Stimulated activated CD4-positive, alpha-beta T cell treated with anti-CD3 and anti-CD28 coated beads, Interleukin-12 subunit alpha, Interleukin-12 subunit beta, amount 100 ng/mL, for 4 hours (primary cell): Measurements from ENCODE around the gene DUSP7.

Experiments
- DNase-seq: peaks from one replicate; pipeline ENCODE4 v3.0.0-alpha.2; 2020

DUSP7 gene

DNA sequence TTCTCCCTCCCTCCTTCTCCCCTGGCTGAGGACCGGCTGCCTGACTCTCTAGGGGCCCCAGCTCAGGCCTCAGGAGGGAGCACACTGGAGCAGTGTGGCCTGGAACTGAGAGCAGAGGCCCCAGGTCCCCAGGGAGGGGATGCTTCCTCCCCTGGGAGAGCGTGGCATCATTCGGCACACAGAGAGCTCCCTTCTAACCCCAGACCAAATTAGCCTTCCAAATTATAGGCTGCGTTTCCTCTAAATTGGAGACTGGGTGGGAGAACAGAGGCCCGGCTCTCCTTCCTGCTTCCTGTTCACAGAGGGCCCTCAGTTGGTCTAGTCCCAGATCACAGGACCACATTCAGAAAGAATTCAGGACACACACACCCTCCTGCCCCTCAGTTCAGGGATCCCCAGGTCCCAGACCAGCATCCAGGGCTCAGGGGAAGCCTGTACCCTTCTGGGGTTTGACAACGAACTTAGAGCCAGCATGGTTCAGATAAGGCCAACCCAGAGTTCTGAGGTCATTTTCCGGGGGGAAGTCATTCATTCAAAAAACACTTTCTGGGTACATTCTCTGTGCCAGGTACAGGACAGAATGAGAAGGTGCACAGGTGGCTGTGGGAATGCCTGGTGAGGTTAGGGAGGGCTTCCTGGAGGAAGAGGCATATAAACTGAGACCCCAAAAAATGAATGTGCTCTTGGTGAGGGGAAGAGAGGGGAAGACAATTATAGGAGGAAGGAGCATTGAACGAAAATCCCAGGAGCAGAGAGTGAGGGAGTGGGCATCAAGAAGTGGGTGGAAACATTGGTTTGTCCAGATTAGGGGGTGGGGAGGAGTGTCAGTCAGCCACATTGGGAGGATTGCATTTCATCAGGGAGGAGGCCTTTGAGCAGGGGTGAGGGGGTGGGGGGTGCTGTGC is 32.3 kb downstream of the DUSP7 start:
- no peak for DNase-seq

DNA sequence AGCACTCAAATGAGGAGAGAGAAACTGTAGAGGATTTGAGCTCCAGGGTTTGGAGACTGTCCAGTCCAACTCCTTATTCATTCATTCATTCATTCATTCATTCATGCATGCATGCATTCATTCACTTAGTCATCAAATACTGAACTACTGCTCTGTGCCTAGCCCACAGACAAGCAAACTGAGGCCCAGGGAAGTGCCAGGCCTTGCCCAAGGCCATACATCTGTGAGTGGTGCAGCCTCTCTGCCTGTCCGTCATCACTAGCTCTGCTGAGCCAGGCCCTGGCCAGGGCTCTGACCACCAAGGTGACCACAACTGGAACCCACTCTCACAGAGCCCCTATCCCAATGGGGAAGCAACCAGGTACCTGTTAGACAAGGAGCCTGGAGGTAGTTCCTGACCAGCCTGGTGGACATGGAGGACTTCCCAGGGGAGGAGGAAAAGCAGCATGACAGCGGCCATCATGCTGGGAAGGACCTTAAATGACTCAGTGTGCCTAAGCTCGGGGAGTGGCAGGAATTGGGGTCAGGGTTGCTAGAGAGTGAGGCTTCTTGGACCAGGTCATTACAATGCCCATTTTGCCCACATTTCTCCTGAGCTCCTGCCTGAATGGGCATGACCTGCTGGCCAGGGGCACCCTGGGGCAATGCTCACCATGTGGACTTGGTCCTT is 33.1 kb downstream of the DUSP7 start:
- no peak for DNase-seq

DNA sequence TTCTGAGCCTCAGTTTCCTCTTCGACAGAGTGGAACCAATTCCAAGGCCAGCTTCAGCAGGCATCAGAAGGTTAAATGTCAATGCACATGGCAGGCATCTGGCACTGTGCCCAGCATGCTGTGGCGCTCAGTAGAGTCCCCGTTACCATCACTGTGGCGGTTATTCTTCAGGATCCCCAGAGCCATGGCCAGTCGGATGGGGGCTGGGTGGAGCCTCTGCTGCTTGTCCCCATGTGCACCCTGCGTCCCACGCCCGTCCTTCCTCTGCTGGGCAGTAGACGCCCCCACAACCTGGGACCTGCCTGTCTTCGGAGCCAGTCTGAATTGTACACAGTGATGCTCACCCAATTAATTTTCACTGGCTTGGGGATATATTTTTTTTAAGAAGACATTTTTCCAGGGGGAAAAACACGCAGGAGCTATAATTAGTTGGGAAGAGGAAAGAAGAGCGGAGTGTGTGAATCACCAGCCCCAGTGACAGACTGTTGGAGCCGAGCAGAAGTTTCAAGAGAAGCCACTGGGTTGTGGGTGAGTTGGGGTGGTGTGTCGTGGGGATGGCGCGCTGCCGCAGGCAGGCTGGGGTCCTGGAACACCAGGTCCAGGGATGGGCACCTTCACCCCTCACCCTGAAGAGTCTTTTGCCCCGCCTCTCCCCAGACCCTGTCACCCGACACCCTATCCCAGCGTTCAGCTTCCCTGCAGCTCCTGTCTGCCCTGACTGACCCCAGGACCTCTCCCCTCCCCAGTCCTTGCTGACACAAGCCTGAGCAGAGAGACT is 33.9 kb downstream of the DUSP7 start:
- DNase-seq, result no peak

DNA sequence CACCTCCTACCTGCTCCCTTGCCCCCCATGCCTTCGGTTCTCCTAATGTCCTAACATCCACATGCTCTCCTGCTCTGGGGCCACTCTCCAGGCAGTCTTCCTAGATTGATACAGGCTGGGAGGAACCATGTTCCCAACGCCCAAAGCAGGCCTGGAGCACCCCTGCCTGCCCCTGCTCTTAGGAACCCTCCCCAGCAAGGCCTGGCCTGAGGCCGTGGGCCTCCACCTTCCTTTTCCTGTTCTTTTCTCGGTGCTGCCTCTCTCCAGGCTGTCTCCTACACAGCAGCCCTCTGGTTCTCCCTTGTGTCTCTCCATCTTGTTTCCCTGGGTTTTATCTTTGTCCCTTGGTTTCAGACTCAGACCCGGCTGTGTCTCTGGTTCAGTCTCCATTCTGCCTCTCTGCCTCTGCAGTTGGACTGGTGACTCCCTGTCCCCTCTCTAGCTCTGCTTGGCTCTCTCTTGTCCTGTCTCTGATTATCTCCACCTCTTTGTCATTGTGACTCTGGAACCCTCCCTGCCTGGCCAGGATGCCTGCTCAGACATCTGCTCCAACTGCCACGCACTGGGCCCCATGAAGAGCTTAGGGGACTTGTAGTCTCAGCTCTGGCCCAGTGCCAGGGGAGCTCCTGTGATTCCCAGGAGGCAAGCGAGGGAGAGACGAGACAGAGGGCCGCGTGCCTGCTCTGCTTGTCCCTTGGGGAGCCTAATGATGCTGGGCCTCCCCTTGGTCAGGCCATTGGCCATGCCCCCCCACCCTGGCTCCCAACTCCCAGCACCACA is 34.7 kb downstream of the DUSP7 start:
- no peak for DNase-seq

DNA sequence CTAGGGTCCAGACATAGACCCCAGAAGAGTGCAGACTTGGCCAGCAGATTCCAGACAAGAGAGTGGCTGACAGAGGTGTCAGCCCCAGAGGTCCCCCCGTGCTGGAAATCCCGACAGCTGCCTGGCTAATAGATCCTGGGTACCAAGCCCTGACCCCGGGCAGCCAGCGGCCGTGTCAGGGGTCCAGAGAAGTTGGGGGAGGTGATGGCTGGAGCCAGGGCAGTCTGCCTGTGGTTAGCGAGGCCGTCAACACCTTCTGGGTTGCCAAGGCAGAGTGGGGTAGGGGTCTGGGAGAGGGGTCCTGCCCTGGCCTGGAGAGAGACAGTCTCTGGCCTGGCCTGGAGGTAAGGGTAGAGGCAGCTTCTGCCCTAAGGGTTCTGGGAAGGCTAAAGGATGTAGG is 35.6 kb downstream of the DUSP7 start:
- DNase-seq, result no peak

DNA sequence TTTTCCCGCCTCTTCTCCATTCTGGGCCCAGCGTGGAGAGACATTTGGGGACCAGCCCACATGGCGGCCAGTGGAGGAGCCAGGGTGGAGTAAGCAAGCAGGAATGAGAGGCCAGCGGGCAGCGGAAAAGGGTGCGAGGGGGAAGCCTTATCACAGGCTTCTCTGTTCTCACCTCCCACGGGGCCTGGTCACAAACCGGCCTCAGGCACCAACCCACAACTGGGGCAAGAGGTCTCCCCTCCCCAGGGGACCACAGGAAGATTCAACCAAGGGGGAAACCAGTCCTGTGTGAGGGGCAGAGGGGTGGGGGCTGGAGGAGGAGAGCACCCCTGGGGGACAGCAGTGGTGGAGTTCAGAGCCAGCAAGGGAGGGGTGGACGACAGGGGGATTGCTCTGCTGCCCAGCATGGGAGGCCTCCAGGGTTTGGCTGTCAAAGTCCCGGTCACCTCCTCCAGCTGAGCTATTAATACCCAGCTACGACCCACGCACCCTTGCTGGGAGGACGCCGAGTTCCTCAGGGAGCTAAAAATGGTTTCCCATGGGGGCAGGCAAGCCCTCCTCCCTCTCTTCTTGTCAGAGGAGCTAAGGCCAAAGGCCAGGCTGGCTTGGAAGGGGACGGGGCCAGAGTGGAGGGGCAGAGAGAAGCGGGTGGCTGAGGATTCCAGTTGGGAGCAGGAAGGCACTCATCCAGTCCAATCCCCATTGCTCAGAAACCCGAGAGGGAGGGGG is 36.9 kb downstream of the DUSP7 start:
- no peak for DNase-seq

DNA sequence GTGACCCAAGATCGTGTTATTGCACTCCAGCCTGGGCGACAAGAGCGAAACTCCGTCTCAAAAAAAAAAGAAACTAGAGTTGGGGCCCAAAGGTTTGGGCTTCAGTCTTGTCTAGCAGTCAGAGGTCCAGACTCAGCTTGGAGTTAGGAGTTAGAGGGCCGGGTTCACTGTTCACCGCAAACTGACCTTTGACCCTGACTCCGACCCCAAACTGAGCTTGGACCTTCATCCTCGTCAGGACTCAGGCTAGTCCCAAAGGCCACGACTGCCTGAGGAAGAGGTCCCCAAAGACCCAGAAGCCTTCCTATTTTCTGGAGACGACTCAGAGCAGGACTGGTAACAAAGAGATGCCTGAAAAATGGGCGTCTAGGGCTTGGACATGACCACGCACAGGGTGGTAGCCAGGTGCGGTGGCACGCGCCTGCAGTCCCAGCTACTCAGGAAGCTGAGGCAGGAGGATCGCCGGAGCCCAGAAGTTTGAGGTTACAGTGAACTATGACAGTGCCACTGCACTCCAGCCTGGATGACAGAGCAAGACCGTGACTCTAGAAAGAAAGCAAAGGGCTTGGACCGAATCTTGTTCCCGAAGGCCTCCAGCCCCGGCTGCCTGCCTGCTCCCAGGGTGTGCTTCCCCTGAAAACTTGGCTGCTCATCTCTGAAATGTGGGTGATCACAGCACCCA is 37.9 kb downstream of the DUSP7 start:
- no peak for DNase-seq

DNA sequence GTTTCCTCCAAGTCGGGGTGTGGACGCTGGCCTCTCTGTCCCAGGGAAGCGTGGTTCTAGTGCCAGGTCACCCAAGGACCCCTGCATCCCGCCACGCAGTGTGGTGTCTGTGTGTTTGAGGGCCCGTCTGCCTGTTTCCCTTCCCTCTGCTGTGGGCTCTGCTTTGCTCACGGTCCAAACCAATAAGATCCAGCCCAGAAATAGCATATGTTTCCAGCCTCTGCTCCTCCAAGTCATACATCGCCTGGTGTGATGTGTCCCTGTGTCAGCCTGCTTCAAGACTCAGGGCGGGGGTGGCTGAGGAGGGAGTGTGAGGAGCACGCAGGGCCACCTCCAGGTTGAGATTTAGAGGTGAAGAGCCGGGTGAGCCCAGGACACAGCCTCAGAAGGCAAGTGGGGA is 38.8 kb downstream of the DUSP7 start:
- DNase-seq, result no peak

DNA sequence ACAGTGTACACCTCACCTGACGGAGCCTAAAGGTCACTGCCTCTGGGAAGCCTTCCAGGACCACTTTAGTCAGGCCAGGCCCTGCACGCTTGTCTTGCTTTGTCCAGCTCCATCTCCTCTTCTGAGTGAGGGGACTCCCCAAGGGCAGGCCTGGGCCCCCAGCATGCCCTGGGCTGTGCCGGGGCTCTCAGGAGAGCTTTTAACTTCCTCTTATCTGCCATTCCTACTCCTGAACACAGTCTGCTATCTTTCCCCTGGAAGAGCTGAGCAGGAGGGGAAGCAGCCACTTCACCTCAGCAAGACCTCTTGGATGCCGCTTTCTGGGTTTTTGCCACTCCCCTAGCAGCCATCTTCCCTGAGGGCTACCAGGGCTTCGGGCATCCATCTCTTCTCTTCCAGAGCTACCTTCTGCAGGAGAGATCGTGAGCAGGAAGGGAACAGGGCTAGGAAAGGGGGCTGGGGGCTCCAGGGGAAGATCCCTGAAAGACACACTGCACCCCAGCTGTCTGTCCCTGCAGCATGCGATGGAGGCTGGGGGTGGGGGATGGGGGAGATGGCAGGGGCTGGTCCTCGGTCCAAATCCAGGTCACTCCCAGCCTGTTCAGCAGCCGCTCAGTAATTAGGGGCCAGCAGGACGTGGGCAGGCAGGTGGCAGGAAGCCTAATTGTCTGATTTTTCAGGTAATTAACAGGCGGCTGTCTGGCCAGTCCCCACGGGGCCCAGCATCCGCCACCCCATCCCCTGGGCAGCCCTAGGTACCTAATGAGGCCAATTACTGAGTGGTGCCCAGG is 40.7 kb downstream of the DUSP7 start:
- DNase-seq, result no peak

DNA sequence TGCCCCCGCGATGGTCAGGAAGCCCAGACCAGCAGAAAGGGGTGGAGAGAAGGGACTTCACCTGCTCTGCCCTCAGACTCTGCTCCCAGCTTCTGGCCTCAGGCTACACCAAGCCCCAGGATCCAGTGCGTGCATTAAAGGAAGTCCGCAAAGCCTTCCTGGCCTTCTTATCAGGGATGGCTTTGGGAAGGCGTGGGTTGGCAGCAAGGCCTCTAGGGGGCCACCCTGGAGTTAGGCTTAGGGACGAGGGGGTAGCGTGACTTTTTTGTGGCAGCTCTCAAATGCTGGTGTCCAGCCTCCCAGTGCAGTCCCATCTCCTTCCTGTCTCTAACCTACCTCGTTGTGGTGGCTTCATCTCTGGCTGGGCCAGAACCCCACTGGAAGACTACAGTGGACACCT is 41.8 kb downstream of the DUSP7 start:
- DNase-seq, result no peak

DNA sequence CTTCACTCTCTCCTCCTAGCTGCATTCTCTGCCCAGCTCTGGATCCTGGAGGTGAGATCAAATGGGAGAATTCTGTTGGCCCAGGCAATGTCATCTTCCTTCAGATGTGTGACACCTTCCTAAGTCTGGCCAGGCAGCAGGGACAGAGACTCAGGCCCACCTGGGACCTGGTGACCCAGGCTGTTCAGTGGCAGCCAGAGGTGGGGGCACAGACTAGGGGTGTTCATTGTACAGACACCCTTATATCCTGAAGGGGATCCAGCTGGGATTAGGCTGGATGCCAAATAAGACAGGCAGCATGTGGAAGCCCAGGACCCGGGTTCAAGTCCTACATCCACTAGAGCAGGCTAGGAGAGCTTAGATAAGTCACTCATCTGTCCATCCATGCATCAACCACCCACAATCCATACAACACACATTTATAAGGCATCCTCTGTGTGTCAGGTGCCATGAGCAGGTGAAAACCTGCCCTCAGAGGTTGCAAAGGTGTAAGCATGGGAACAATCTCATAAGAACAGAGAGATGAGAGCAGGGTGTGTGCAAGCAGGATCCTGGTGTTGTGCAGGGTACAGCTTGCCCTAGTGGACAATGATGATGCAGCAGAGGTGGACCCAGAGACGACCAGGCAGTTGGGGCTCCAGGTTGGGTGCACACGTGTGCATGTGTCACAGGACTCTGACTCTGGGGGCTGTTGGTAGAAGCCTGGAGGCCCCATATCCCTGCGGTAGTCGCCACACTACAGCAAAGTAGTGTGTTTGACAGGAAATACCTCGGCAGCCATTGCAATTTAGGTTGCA is 42.4 kb downstream of the DUSP7 start:
- DNase-seq, result no peak

DNA sequence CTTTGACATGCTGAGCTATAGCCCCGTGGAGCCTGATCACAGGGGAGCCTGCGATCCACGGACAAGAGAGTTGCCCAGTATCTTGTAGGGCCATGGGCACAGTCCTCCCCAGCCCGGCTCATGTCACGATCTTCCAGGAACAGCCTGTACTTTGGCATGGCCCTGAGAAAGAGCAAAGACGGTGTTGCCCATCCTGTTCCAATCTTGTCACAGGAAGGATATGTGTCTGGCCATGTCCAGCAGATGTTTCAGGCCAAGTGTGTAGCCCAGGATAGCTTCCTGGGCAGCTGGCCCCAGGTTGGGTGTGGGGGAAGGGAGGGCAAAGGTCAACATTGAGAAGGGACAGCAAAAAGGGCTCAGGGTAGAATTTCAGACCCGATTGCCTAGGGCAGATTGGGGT is 43.7 kb downstream of the DUSP7 start:
- no peak for DNase-seq

DNA sequence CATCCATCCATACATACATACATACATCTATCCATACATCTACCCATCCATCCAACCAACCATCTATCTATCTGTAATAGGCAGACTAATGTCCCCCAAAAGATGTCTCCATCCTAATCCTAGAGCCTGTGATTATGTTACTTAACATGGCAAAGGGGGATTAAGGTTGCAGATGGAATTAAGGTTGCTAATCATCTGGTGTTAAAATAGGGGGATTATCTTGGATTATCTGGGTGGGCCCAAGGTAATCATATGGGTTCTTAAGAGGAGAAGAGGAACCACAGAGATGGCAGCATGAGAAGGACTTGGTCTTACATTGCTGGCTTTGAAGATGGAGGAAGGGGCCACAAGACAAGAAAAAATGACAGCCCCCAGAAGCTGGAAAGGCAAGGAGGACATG is 45.9 kb downstream of the DUSP7 start:
- DNase-seq, result no peak

DNA sequence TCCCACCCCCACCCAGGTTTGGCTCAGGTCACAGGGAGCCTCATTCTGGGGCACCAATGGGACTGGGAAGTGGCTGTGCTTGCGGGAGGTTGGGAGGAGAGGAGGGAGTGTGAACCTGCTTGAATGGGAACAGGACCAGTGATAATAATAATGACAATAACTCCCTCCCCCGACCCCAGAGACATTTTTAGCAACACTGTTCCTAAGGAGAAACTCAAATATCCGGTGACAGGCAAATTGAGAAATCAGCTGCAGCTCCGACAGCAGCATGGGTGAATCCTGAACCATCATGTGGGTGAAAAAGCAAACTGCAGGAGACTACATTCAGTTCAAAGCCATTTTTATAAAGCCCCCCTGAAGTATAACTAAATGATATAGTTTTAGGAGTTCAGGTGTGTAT is 49.1 kb downstream of the DUSP7 start:
- DNase-seq, result no peak

DNA sequence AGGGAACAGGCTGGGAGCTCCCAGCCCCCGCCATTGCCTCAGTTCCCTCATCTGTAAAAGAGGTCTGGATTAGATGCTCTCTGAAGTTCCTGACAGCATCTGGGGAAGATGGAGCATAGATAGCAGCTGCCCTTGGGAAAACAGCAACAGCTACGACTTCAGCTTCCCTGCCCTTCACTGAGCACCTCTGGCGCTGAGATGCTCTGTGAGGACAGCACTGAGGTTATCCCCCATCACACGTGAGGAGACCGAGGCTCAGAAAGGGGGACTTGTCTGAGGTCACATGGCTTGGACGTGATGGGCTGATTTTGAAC is 49.6 kb downstream of the DUSP7 start:
- DNase-seq, result no peak

DNA sequence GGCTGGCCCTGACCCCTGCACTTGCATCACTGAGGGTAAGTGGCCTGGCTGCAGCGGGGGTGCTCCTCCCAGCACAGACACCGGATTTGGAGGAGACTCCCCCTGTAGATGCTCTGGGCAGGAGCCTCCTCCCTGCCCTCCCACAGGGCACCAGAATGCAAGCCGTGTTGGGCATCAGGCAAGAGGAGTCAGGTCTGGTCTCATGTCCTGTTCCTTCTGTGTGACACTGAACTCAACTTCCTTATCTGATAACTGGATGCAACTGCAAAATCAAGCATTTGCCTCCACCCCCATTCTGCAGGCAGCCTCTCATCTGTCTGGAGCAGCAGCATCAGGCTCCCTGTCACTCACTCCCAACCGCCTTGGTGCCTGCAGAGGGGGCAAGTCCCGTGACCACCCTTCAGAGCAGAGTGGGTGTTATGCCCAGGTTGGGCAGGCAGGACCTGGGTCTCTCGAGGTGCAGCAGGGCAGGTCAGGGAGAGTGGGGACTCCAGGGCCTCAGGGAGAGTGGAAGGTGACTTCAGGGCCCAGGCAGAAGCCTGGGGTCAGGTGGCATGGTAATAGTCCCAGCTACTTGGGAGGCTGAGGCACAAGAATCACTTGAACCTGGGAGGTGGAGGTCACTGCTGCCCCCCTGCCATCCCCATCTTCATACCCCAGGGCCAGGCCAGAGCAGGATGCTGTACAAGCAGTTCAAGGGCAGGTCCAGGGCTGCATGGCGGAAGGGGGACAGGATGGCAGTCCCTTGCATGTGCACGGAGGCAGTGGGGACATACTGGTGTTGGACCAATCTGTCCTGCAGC is 50.2 kb downstream of the DUSP7 start:
- no peak for DNase-seq

DNA sequence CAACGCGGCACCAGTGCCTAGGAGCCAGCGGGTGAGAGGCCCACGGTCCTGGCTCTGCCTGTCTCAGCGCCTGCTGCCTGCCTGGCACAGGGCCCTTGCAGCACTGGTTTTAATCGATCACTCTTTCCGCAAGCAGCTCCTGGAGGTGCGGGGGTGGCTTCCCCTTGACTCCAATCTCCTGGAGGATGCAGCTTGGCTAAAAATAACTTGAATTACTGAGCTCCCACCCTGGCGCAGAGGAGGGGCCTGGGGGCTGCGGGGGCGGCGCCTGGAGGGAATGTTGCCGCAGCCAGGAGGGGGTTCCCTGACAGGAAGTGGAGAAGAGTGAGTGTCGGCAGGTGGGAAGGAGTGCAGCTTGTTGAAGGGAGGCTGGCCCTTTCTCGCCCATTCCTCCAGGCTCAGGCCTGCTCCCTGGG is 50.8 kb downstream of the DUSP7 start:
- DNase-seq, result no peak

DNA sequence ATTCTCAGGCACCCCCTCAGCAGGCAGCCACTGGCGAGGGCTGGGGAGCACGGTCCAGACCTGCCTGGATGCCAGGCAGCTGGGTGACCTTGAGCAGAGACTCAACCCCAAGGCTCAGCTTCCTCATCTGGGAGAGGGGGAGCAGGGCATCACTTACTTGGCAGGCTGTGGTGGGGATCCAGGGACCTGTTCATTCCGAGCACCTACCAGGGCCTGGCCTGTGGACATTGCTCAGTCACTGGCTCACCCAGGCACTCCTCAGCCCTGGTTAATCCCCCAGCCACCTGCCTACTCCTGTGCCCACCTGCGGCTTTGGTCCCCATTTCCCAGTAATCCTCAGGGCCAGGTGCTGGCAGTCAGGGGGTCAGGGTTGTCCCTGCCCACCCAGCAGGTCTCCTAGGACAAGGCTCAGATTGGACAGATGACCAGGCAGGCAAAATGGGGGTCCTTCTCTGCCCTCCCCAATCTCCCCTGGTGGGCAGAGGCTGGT is 51.4 kb downstream of the DUSP7 start:
- DNase-seq, result no peak
